ENCODE results near the gene SLU7.
A peak's percentile ranks its signal among the peaks of the same experiment; 100 is the strongest.
"Not testable (repeated sequence)": the region's sequence is repeated elsewhere in the genome, so short reads cannot be mapped to it uniquely, and the experiment has no call there.

The SLU7 gene

DNA sequence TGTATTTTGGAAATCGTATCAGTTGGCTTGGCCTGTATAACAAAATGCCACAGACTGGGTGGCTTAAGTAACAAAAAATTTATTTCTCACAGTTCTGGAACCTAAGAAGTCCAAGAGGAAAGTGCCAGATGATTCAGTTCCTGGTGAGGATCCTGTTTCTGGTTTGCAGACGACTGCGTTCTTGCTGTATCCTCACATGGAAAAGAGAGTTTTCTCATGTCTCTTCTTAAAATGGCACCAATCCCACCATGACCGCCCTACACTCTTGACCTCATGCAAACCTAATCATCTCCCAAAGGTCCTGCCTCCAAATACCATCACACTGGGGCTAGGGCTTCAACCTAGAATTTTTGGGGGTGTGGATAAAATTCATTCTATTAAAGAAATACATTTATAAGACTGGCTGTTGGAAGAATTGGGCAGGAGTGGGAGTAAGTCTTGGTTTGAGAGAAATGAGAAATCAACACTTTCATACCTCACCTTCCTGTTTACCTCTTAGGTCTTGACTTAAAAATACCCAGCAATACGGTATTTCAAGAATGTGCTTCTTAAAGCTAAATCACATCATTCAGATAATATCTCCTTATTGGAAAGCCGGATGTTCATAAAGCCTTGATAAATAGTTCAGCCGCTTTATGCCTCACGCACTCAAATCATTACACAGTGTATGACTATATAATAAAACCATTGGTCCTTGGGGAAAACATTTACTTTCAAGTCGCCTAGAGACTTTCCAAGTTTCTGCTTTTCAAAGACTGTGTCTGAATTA, 31.5 kb upstream of the SLU7 start:
- DNase-seq, result no peak

DNA sequence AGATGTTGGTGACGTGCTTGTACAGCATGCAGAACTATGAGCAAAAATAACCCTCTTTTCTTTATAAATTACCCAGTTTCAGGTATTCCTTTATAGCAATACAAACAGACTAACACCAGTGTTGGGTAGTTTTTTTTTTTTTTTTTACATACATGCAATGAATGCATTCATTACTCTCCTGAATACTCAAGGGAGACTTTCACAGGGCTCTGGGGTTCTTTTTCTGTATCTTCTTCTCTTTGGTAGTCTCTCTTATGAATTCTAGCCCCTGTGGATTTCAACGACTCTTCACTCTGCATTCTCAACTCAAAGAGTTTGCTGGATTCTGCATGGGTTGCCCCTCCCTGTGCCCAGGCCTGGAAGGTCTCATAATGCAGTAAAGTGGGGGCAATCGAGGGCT, 30.6 kb upstream of the SLU7 start:
- DNase-seq, result no peak

DNA sequence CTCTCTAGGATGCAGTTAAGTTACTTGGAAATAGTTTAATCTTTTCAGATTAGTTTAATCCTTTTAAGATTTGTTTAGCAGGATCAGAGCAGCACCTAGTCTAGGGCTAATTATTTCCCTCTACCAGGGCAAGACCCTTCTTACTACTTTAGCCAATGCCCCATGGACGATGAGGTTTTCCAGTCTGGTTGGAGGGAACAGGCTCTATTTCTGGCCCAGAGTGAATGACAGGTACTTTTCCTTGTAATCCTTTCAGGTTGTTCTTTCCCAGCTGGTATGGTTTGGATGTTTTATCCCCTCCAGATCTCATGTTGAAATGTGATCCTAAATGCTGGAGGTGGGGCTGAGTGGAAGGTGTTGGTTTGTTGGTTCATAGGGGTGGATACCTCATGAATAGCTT, 30.0 kb upstream of the SLU7 start:
- DNase-seq, result no peak

DNA sequence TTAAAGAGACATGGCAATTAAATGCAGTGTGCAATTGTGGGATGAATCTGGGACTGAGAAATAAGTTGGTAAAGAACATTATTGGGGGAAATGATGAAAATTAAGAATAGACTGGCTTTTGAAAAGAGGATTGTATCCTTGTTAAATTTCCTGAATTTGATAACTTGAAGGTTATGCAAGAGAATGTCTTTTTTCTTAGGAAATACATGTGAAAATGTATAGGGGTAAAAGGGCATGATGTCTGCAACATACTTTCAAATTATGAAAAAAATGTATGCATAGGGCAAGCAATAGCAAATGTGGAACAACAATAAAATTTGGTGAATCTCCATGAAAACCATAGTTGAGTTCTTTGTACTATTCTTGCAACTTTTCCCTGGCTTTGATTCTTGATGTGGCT, 26.9 kb upstream of the SLU7 start:
- DNase-seq, result no peak

DNA sequence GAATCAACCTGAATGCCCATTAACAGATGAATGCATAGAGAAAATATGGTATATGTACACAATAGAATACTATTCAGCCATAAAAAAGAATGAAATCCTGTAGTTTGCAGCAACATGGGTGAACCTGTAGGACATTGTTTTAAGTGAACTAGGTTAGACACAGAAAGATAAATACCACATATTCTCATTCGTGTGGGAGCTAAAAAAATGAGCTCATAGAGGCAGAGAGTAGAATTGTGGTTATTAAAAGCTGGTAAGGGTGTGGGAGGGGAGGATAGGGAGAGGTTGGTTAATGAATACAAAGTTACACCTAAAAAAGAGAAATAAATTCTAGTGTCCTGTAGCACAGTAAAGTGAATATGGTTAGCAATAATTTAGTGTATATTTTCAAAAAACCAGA, 26.3 kb upstream of the SLU7 start:
- no peak for DNase-seq

DNA sequence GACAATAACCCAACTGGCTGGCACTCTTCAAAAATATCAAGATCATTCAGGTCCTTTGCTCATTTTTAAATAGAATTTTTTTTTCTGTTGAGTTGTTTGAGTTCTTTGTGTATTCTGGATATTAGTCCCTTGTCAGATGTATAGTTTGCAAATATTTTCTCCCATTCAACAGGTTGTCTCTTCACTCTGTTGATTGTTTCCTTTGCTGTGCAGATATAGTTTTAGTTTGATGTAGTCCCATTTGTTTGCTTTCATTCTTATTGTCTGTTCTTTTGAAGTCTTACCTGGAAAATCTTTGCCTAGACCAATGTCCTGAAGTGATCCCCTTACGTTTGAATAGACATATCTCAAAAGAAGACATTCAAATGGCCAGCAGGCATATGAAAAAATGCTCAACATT, 25.5 kb upstream of the SLU7 start:
- DNase-seq, result no peak

DNA sequence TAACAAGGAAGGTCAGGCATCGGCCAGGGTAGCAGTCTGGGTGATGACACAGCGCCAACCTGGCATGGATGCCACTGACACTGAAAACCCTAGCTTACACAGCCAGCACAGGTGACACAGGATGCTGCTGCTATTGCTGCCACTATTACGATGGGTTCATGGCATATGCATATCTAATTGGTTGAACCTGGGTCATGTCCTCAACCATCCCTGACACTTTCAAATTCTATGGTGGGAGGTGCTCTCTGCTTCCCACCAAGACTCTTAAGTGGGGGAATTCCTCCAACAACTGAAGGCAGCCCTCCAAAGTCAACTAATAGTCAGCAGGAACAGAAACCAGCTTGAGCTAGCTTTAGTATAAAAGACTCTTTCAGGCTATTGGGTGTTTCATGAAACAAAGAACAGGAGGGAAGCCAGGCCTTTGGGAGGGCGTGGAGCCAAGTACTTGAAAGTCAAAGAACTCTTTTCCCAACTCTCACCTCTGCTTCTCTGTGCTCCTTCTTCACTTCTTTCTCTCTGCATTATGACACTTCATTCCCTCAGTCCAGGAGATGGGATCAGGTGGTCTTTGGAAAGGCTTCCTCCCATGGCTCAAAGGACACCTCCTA, 24.0 kb upstream of the SLU7 start:
- no peak for DNase-seq

DNA sequence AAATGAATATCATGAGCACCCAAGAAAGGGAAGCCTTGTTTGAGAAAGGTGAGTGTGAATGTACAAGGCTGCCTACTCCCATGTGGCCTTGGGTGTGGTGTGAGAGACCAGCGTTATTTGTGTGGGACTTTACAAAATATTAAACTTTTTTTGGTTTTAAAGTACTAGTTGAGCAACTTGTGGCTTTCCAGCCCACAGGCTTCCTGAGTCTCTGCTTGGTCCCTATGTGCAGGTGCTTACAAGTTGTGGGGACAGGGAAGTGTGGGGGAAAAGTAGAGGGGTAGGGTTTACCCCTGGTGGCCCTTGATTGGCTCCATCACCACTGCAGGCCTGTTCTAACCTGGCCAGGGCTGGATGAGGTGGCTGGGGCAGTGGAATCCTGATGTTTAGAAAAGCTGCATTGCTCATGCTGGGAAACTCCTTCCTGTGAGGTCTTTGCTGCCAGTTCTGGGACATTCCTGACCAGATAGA, 22.5 kb upstream of the SLU7 start:
- no peak for DNase-seq

DNA sequence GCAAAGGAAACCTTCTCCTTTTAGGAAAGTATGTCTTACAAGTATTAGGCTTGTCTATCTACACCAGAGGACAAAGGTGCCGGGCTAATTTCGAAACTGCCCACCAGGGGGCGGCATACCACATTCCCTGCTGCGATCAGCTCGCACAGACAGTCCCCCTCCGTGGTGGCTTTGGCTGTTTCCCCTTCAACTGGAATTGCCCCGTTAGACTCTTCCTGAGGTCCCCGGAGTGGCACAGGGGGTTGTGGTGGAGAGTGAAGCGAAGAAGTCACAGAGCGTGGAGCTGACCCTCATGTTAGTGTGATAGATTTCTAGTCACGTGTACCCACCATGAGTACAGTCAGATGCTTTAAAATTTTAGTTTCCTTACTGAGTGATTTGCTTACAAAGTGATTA, 20.3 kb upstream of the SLU7 start:
- peak; percentile 61 for DNase-seq

DNA sequence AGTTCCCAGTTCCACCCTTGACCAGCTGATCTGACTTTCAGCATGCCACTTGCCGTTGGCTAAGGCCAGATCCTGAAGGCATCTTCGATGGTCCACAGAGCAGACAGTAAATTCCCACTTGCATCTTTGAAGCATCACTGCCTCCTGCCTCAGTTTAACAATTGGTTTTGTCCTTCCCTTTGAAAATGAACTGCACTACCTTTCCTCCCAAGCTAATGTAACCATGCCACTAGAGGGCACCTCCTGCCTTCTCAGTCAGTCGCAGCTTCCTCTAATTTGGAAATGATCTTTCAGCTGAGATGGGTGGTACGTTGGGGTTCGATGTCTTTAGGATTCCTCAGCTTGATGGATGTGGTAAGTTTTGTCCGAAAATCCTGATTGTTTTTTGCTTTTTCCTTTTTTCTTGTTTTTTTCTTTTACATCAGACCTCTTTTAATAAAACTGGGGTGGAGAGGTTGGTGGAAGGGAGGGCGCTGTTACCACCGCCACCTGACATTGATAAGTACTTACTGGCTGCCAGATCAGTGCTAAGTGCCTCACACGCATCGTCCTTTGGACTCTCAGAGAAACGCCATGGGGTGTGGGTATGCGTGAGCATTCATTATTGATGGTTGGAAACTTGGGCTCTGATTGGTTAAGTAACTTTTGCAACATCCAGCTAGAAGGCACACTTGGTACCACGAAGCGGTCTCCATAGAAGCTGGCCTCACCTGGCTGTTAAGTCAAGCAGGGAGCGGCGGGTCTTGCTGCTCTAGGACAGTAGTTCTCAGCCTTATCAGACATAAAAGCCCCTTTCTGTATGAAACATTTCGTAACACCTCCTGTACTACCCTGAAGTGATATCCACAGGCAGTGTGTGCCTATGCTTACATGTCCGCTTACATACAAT, 19.7 kb upstream of the SLU7 start:
- peak; percentile 5 for DNase-seq

DNA sequence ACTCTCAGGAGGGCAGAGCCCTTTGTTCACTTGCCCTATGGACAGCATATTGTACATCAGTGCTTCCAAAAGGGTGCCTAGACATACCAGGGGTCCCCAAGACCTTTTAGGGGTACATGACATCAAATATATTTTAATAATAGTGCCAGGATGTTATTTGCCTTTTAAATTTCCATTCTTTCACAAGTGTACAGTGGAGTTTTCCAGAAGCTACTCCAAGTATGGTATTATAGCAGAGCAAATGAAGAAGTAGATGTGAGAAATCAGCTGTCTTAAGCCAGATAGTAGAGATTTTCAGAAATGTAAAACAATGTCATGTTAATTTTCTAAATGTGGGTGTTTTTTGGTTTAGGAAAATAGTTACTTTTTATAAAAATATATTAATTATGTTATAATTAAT, 18.4 kb upstream of the SLU7 start:
- no peak for DNase-seq

DNA sequence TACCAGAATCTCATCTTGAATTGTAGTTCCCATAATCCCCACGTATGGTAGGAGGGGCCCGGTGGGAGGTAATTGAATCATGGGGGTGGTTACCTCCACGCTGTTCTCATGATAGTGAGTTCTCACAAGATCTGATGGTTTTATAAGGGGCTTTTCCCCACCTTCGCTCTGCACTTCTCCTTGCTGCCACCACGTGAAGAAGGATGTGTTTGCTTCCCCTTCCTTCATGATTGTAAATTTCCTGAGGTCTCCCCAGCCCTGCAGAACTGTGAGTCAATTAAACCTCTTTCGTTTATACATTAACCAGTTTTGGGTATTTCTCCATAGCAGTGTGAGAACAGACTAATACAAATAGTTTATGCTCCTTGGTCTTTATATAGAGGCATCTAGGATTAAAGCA, 17.8 kb upstream of the SLU7 start:
- not testable (repeated sequence) for DNase-seq

DNA sequence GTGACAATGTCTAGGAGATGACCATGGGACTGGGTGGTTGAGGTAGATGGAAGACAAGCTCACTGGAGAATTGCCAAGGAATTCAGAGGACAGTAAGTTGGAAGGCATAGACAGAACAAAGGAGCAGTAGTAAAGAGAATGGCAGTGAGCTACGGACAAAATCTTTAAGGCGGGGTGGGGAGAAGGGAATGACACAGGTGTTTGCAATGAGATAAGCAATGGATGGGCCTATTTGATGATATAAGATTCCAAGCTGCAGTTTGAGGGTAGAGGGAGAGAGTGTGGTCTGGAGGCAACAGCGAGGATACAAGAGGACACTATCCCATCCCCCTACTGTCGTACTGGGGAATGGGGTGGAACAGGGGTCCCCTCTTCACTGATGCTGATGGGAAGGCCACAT, 17.1 kb upstream of the SLU7 start:
- no peak for DNase-seq

DNA sequence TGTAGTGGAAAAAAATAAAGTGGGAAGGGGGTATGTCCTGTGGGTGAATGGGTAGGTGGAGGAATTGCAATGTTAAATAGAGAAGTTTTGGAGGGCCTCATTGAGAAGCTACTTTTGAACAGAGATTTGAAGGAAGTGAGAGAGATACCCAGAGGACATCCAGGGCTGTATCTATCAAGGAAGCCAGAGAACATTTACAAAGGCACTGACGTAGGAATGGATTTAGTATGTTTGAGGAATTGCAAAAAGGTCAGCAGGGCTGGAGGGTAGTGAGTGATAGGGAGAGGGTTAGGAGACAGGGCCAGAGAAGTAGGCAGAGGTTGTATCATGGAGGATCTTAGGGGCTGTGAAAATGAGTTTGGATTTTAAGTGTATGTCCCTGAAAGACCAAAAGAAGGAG, 16.7 kb upstream of the SLU7 start:
- DNase-seq, result no peak

DNA sequence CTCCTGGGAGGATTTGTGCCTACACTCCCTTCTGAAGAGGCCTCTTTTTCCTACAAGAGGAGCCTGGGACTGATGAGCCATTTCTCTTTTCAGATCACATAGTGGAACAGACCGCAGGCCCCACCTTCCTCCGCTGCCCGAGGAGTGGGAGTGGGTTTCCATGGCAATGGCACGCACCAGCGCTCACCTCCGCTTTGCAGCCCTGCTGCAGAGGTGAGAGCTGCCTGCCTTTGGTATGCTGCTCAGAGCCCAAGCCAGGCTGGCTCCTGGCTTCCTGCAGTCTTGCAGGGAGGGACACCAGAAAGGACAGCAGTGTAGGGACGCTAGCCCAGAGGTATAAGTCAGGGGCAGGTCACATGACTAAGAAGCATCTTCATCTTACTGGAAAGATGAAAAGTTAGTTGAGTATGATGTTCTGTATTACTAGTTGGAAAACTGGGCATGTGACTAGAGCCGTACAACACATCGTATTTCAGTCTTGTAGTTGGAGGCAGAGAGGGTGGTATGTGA, 15.2 kb upstream of the SLU7 start:
- DNase-seq, result no peak

DNA sequence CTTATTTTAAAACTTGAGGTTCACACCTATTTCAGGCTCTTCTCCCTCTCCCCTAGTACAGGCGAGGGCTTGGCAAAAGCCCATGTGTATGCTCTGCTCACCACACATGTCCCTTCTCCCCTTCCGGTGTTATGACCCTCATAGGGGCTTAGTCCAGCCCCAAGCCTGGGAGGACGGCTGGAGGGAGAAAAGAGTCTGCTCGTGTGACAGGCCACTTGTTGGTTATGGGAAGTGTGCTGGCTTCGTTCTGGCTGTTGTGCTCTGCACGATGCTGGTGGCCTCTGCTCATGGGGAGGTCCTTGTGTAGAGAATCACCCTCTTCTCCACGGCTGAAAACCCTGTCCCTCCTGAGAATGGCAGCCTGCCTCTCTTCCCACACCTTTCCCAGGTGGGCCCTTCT, 13.9 kb upstream of the SLU7 start:
- DNase-seq, result no peak

DNA sequence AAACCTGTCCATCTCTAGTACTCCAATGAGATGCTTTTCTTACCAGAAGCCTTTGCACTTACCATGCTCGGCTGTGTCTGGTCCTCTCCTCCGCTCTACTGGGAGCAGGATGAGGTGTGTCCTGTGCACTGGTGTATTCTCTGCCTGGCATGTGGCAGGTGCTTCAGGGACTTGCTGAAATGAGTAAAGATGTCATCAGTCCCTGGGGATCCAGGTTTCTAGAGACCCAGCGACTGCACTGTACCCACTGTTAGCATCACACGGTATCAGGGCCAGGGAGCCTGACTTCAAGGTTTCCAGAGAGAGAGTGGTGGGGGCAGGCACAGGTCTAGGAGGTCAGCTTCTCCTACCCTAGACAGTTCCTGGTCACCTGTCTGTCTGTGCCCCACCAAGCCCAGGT, 13.3 kb upstream of the SLU7 start:
- no peak for DNase-seq

DNA sequence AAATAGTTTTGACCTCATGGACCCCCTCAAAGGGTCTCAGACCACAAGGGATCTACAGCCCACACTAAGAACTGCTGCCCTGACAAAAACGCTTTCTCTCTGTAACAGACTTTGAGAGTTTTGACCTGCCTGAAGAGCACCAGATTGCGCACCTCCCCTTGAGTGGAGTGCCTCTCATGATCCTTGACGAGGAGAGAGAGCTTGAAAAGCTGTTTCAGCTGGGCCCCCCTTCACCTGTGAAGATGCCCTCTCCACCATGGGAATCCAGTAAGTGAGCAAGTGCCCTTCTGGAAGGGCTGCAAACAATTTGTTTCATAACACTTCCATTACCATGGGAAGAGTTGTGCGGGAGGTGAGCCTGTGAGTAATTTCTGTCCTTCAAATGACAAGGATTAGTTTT, 8.7 kb upstream of the SLU7 start:
- no peak for DNase-seq

DNA sequence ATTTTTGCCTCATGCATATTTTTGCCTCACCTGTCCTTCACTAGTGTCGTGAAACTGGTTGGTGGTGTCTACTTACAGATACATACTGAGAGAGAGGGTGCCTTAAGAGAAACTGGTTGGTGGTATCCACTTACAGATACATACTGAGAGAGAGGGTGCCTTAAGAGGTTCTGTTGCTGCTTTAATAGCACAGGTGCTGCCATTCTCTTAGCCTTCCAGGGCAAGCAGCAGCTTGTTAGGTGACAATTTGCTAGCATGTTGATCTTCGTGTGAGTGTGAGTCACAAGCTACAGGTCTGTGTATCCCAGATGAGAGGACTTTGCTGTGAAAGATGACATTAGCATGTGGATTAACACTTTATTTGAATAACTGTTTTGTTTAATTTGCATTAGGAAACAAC, 4.2 kb upstream of the SLU7 start:
- DNase-seq, result no peak

DNA sequence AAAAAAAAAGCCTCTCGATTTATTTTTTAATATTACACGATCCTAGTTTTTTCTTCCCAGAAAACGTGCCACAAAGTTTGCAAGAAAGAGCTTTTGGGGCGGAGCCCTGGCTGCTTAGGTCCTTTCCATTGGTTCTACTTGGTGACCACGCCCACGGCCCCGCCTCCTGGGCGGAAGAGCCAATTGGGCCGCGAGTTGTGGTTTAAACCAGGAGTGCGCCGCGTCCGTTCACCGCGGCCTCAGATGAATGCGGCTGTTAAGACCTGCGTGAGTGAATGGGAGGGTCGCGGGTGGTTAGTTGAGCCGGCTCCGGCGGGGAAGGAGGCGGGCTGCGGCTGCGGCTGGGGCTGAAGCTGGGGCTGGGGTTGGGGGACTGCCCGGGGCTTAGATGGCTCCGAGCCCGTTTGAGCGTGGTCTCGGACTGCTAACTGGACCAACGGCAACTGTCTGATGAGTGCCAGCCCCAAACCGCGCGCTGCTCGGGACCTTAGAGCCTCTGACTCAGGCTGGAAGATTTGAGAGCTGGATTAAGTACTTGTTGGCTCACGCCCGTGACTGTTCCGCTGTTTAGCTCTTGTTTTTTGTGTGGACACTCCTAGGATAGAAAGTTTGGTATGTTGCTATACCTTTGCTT, 2.9 kb upstream of the SLU7 start, which contains the start of gene PTTG1:
PTTG1 (plus strand) TSS at position 231 of the 634 bp plus-strand sequence. CDS start 458 bp downstream, outside the sequence.
- peak; percentile 86 for DNase-seq

DNA sequence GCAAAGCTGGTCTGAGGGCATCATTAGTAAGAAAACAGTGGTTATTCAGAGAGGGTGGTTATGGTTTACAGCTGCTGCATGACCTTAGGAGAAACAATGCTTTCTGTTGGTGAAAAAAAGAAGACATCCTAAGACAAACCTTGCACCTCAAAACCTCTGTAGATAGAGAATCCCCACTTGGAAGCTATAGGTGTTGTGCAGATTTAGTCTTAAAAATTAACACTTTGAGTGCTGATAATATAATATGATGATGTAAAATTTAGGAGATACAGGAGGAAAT, 1.4 kb upstream of the SLU7 start:
- no peak for DNase-seq

DNA sequence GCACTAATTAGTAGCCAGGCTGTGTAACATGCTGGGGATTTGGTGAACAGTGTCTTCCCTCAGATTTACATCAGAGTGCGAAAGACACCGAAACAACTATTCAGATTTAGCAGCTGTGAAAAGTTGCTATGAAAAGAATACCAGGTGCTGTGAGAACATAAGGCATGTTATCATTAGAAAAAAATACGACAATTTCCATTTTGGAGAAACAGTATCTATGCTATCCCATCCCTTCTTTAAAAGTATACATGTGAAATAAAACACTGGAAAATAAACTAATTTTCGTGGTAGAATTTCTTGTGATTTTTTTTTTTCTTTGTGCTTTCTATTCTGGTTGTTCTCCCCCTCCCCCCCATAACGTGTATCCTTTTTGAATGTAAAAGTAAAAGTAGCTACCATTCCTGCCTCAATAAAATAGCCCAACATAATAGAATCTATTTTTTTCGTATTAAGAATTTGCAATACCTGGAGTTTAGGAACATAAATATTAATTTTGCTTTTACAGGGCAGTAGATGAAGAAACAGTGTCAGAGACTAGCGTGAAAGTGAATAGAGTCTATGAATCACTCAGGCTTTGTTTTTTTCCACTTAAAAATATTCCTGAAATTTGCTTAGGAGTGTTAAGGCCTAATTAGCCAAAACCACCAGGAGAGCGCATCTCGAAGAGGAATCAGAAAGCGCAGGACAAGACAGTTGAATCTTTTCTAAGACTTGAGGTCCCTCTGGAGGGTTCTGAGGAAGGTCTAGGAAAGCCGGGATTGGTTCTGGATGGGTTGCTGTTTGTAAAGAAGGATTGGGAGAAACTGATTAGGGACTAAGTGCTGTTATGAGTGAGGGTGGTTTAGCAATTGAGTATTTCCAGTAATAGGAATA, 813 bp upstream of the SLU7 start:
- no peak for DNase-seq

All from T1000 (cell line).